GM18861 (cell line): Measurements from ENCODE around the gene NIM1K.
A peak's percentile ranks its signal among the peaks of the same experiment; 100 is the strongest.
"Not testable (repeated sequence)": the region's sequence is repeated elsewhere in the genome, so short reads cannot be mapped to it uniquely, and the experiment has no call there.

Experiments used
- ATAC-seq: cut with Tn5 transposase; IDR thresholded peaks from one replicate; pipeline ENCODE4 v1.9.1; 2021; ENCODE audit not compliant: unreplicated experiment

NIM1K gene

GRCh38 chr5:43274435-43275114, 82.5 kb downstream of the NIM1K start:
- no peak for ATAC-seq

- ATAC-seq = no peak
Measured at GRCh38 chr5:43275391-43275790, 83.4 kb downstream of the NIM1K start.

- no peak for ATAC-seq
Measured at GRCh38 chr5:43279548-43280274, 87.7 kb downstream of the NIM1K start.

GRCh38 chr5:43281840-43282658, 90.0 kb downstream of the NIM1K start:
- no peak for ATAC-seq

GRCh38 chr5:43286623-43287022, 94.6 kb downstream of the NIM1K start:
- ATAC-seq = no peak

GRCh38 chr5:43287493-43287892, 95.5 kb downstream of the NIM1K start:
- ATAC-seq = no peak

GRCh38 chr5:43288269-43288831, 96.3 kb downstream of the NIM1K start:
- ATAC-seq = no peak

- ATAC-seq = no peak
Measured at GRCh38 chr5:43290726-43291125, 98.7 kb downstream of the NIM1K start.

- no peak for ATAC-seq
Measured at GRCh38 chr5:43294226-43294625, 102.2 kb downstream of the NIM1K start.

GRCh38 chr5:43295202-43295601, 103.2 kb downstream of the NIM1K start:
- ATAC-seq = no peak

- ATAC-seq = no peak
Measured at GRCh38 chr5:43296835-43297234, 104.8 kb downstream of the NIM1K start.

- no peak for ATAC-seq
Measured at GRCh38 chr5:43298443-43298842, 106.4 kb downstream of the NIM1K start.

- no peak for ATAC-seq
Measured at GRCh38 chr5:43300112-43300511, 108.1 kb downstream of the NIM1K start.

GRCh38 chr5:43301653-43302091, 109.6 kb downstream of the NIM1K start:
- no peak for ATAC-seq

GRCh38 chr5:43302481-43302880, 110.5 kb downstream of the NIM1K start:
- no peak for ATAC-seq

- no peak for ATAC-seq
Measured at GRCh38 chr5:43303242-43303641, 111.2 kb downstream of the NIM1K start.

- ATAC-seq = peak; percentile 40
Measured at GRCh38 chr5:43304525-43304924, 112.5 kb downstream of the NIM1K start.

- peak; percentile 48 for ATAC-seq
Measured at GRCh38 chr5:43305948-43306565, 114.0 kb downstream of the NIM1K start.

GRCh38 chr5:43306954-43307353, 114.9 kb downstream of the NIM1K start:
- not testable (repeated sequence) for ATAC-seq

GRCh38 chr5:43309122-43309521, 117.1 kb downstream of the NIM1K start:
- no peak for ATAC-seq

GRCh38 chr5:43309637-43310036, 117.6 kb downstream of the NIM1K start:
- no peak for ATAC-seq
